SK-N-SH (cell line): Measurements from ENCODE around the gene PHACTR2. TPM values are rescaled to one million over a fixed set of nuclear protein-coding genes. Genes with fewer than 3 reads are reported as not detected.

Source experiments
- CTCF ChIA-PET: fragments of 300-600, 350-600 bp; formaldehyde crosslinking; extraction: SDS; loops from one replicate; lab custom pipeline; 2021; lab: Yijun Ruan, JAX
- POLR2A ChIA-PET: fragments of 350-600 bp; sonication (Branson Sonifier 250); formaldehyde crosslinking; extraction: SDS; loops from one replicate; lab custom pipeline; 2020; ENCODE audit warnings: antibody characterized with exemption, inconsistent platforms; lab: Yijun Ruan, JAX
- DNase-seq: peaks from one replicate; pipeline ENCODE4 v3.0.0; 2012
- H2AFZ ChIP-seq: fragments of 200-600 bp; sonication (generic); 2 replicates; pipeline ENCODE4 v1.8.1; 2016; ENCODE audit warnings: antibody characterized with exemption, mild to moderate bottlenecking, low read depth
- H3F3A ChIP-seq: fragments of 200-600 bp; sonication (generic); replicated peaks from 2 replicates; pipeline ENCODE3; 2016; ENCODE audit warnings: antibody characterized with exemption, mild to moderate bottlenecking; ENCODE audit not compliant: insufficient read depth
- H3K27ac ChIP-seq, 2 experiments: fragments of 200-500 bp in 1 of 2; fragments of 200-600 bp in 1 of 2; sonication (Bioruptor generic) in 1 of 2; sonication (generic), shearing (Covaris generic) in 1 of 2; 2 replicates each; pipeline versions ENCODE4 v1.5.1 to v1.6.1; 2014 to 2016; ENCODE audit warnings: low read depth in 2 of 2, inconsistent platforms in 1 of 2, low read length in 1 of 2, mild to moderate bottlenecking in 1 of 2, mixed read lengths in 1 of 2
- H3K27me3 ChIP-seq: fragments of 200-600 bp; sonication (generic), shearing (Covaris generic); 2 replicates; pipeline ENCODE4 v1.6.1; 2016; ENCODE audit warnings: mixed run types; ENCODE audit not compliant: insufficient read depth
- H3K36me3 ChIP-seq, 2 experiments: fragments of 200-500 bp in 1 of 2; fragments of 200-600 bp in 1 of 2; sonication (Bioruptor generic) in 1 of 2; sonication (generic) in 1 of 2; replicated peaks in 1 of 2; 2 replicates each; pipeline versions ENCODE3 to v1.5.1; 2014 to 2016; ENCODE audit warnings: low read length in 1 of 2, mild to moderate bottlenecking in 1 of 2; ENCODE audit not compliant: insufficient read depth in 2 of 2, control insufficient read depth in 1 of 2
- H3K4me1 ChIP-seq, 2 experiments: fragments of 200-500 bp in 1 of 2; fragments of 200-600 bp in 1 of 2; sonication (Bioruptor generic) in 1 of 2; sonication (generic), shearing (Covaris generic) in 1 of 2; 2 replicates each; pipeline versions ENCODE4 v1.5.1 to v1.6.1; 2014 to 2016; ENCODE audit warnings: low read depth in 1 of 2, low read length in 1 of 2, mixed run types in 1 of 2; ENCODE audit not compliant: insufficient read depth in 2 of 2, control insufficient read depth in 1 of 2
- H3K4me2 ChIP-seq: fragments of 200-600 bp; sonication (generic), shearing (Covaris generic); 2 replicates; pipeline ENCODE4 v1.6.1; 2017; ENCODE audit warnings: mixed run types
- H3K4me3 ChIP-seq, 2 experiments: fragments of 200-500 bp in 1 of 2; fragments of 200-600 bp in 1 of 2; sonication (Bioruptor generic) in 1 of 2; sonication (generic), shearing (Covaris generic) in 1 of 2; 2 replicates each; pipeline versions ENCODE4 v1.5.1 to v1.8.1; 2014 to 2016; ENCODE audit warnings: low read depth in 2 of 2, inconsistent platforms in 1 of 2, low read length in 1 of 2, mild to moderate bottlenecking in 1 of 2, mixed read lengths in 1 of 2, moderate library complexity in 1 of 2
- H3K79me2 ChIP-seq: fragments of 200-600 bp; sonication (generic); 2 replicates; pipeline ENCODE4 v1.8.1; 2017; ENCODE audit warnings: mild to moderate bottlenecking; ENCODE audit not compliant: insufficient read depth
- H3K9ac ChIP-seq: fragments of 200-600 bp; sonication (generic); 2 replicates; pipeline ENCODE4 v1.6.1; 2017; ENCODE audit warnings: mixed run types
- H3K9me2 ChIP-seq: fragments of 200-600 bp; sonication (generic); 2 replicates; pipeline ENCODE4 v1.6.1; 2017; ENCODE audit warnings: mixed run types
- H3K9me3 ChIP-seq: fragments of 200-600 bp; sonication (generic); 2 replicates; pipeline ENCODE4 v1.6.1; 2017; ENCODE audit warnings: mixed run types, mild to moderate bottlenecking, moderate library complexity
- H4K20me1 ChIP-seq: fragments of 200-600 bp; sonication (generic); 2 replicates; pipeline ENCODE4 v1.6.1; 2017; ENCODE audit warnings: mild to moderate bottlenecking, mixed run types; ENCODE audit not compliant: insufficient read depth
- FOSL2 ChIP-seq: IDR thresholded peaks from 2 replicates; pipeline ENCODE4 v1.4.0; 2012; ENCODE audit warnings: low read depth, mild to moderate bottlenecking, moderate library complexity, borderline replicate concordance
- GABPA ChIP-seq: IDR thresholded peaks from 2 replicates; pipeline ENCODE4 v1.4.0; 2012; ENCODE audit warnings: low read depth, mild to moderate bottlenecking
- JUND ChIP-seq: IDR thresholded peaks from 2 replicates; pipeline ENCODE4 v1.4.0; 2012
- NFIC ChIP-seq: IDR thresholded peaks from 2 replicates; pipeline ENCODE4 v1.4.0; 2012; ENCODE audit warnings: borderline replicate concordance
- NRF1 ChIP-seq: IDR thresholded peaks from 2 replicates; pipeline ENCODE4 v1.6.1; 2012; ENCODE audit warnings: low read depth, mild to moderate bottlenecking, low read length
- POLR2AphosphoS5 ChIP-seq: IDR thresholded peaks from 2 replicates; pipeline ENCODE4 v1.6.1; 2012; ENCODE audit warnings: low read depth, low read length
- RAD21 ChIP-seq: IDR thresholded peaks from 2 replicates; pipeline ENCODE4 v1.6.1; 2012; ENCODE audit warnings: mild to moderate bottlenecking, low read length
- RFX5 ChIP-seq: IDR thresholded peaks from 2 replicates; pipeline ENCODE4 v1.6.1; 2012; ENCODE audit warnings: mild to moderate bottlenecking, improper control_type of control experiment, low read length
- RXRA ChIP-seq: IDR thresholded peaks from 2 replicates; pipeline ENCODE4 v1.4.0; 2012; ENCODE audit warnings: low read depth, mild to moderate bottlenecking, borderline replicate concordance
- SMC3 ChIP-seq: IDR thresholded peaks from 2 replicates; pipeline ENCODE4 v1.6.1; 2012; ENCODE audit warnings: low read depth, low read length, improper control_type of control experiment
- TEAD4 ChIP-seq: IDR thresholded peaks from 2 replicates; pipeline ENCODE4 v1.4.0; 2012; ENCODE audit warnings: mild to moderate bottlenecking, borderline replicate concordance; ENCODE audit not compliant: insufficient read depth
- YY1 ChIP-seq: IDR thresholded peaks from 2 replicates; pipeline ENCODE4 v1.4.0; 2012; ENCODE audit warnings: low read depth, mild to moderate bottlenecking
- WGBS: methylation state at CpG from one replicate; pipeline ENCODE4 v1.1.6; 2017; ENCODE audit warnings: low lambda C conversion rate; 5-methylcytosine and 5-hydroxymethylcytosine counted together
- polyA plus RNA-seq, 3 experiments: library from polyadenylated mRNA; depleted of rRNA; stranded (reverse); fragments of >200 nt; gene quantifications; 2 replicates each; pipeline ENCODE4 v1.2.3, GENCODE V29; 2012
- TF ChIP-seq, protein P1 (sequence below): IDR thresholded peaks from 2 replicates; pipeline ENCODE4 v1.4.0; 2012; ENCODE audit warnings: low read depth
- TF ChIP-seq, protein P2 (sequence below): fragments of 200-600 bp; sonication (generic); IDR thresholded peaks from 2 replicates; pipeline ENCODE4 v1.6.1; 2017; ENCODE audit warnings: antibody characterized with exemption, mild to moderate bottlenecking, moderate library complexity
- TF ChIP-seq, protein P3 (sequence below): IDR thresholded peaks from 2 replicates; pipeline ENCODE4 v1.4.0; 2012; ENCODE audit warnings: low read depth, borderline replicate concordance
- TF ChIP-seq, protein P4 (sequence below): IDR thresholded peaks from 2 replicates; pipeline ENCODE4 v1.6.1; 2012; ENCODE audit warnings: mild to moderate bottlenecking, low read depth, low read length, moderate library complexity

The PHACTR2 gene
- polyA plus RNA-seq, 1 of the 3 experiments (the other 2 are of a cell fraction): 5.0 TPM

DNA sequence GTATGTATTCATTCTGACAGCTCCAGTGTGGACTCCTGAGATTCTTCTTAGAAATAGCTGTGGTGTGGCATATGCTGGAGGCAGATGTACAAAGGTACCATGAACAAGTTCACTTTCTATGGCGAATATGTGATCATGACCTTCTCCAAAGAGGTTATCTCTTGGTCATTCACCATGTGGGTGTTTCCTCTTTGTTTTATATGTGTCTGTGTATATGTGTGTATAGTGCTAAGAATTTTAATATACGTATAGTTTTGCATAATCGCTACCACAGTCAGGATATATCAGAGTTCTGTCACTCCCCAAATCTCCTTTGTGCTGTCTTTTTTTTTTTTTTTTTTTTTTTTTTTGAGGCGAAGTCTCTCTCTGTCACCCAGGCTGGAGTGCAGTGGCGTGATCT is 47.1 kb downstream of the PHACTR2 start:
- TF ChIP-seq, protein P1, sequence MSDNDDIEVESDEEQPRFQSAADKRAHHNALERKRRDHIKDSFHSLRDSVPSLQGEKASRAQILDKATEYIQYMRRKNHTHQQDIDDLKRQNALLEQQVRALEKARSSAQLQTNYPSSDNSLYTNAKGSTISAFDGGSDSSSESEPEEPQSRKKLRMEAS: no peak
- no peak for TF ChIP-seq JUND
- TF ChIP-seq GABPA: no peak
- TF ChIP-seq SMC3: no peak
- no peak for TF ChIP-seq NRF1
- TF ChIP-seq, protein P2, sequence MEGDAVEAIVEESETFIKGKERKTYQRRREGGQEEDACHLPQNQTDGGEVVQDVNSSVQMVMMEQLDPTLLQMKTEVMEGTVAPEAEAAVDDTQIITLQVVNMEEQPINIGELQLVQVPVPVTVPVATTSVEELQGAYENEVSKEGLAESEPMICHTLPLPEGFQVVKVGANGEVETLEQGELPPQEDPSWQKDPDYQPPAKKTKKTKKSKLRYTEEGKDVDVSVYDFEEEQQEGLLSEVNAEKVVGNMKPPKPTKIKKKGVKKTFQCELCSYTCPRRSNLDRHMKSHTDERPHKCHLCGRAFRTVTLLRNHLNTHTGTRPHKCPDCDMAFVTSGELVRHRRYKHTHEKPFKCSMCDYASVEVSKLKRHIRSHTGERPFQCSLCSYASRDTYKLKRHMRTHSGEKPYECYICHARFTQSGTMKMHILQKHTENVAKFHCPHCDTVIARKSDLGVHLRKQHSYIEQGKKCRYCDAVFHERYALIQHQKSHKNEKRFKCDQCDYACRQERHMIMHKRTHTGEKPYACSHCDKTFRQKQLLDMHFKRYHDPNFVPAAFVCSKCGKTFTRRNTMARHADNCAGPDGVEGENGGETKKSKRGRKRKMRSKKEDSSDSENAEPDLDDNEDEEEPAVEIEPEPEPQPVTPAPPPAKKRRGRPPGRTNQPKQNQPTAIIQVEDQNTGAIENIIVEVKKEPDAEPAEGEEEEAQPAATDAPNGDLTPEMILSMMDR: no peak
- Histone ChIP-seq H3K9ac (no peak overlapping the region), H3K9me2 (no peaks in the 10 kb centered on the region), H3K4me3 (no peak overlapping the region), H3K36me3 (peaks cover 0 to 10% of the 10 kb centered on the region in 2 experiments), H3F3A (peaks cover 15% of the 10 kb centered on the region), H2AFZ (no peak overlapping the region), H3K9me3 (no peaks in the 10 kb centered on the region), H3K27me3 (no peaks in the 10 kb centered on the region), H4K20me1 (no peaks in the 10 kb centered on the region), H3K4me1 (no peaks in the 10 kb centered on the region), H3K4me2 (no peak overlapping the region), H3K79me2 (no peaks in the 10 kb centered on the region), H3K27ac (no peak overlapping the region)
- no peak for DNase-seq
- ChIA-PET CTCF (no interaction called here), POLR2A (no interaction called here)
- 97% methylated on average over 5 of the region's 5 CpGs for WGBS

DNA sequence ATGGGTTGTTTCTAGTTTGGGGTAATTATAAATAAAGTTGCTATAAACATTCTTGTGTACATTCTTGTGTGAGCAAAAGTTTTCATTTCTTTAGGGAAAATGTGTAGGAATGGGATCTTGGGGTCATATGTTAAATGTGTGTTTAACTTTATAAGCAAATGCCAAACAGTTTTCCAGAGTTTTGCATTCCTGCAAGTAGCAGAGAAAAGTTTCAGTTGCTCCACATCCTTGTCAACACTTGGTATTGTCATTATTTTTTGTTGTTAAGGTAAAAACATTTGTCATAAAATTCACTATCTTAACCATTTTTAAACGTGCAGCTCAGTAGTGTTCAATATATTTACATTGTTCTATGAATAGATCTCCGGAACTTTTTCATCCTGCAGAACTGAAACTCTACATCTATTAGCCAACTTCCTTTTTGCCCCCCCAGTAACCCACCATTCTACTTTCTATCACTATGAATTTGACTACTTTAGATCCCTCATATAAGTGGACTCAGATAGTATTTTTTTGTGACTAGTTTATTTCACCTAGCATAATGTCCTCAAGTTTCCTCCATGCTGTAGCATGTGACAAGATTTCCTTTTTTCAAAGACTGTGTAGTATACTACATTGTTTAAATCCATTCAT is 48.4 kb downstream of the PHACTR2 start:
- H3K4me1 ChIP-seq: no peaks in the 10 kb centered on the region
- no peak for DNase-seq
- 86% methylated on average over 2 of the region's 2 CpGs for WGBS
- no peaks in the 10 kb centered on the region for H3K27me3 ChIP-seq
- no peak overlapping the region for H3K4me2 ChIP-seq
- TF ChIP-seq, protein P1: no peak
- TF ChIP-seq TEAD4: no peak
- no peak for TF ChIP-seq RXRA
- TF ChIP-seq RFX5: no peak
- no peak for TF ChIP-seq POLR2AphosphoS5
- TF ChIP-seq FOSL2: no peak
- TF ChIP-seq, protein P3, sequence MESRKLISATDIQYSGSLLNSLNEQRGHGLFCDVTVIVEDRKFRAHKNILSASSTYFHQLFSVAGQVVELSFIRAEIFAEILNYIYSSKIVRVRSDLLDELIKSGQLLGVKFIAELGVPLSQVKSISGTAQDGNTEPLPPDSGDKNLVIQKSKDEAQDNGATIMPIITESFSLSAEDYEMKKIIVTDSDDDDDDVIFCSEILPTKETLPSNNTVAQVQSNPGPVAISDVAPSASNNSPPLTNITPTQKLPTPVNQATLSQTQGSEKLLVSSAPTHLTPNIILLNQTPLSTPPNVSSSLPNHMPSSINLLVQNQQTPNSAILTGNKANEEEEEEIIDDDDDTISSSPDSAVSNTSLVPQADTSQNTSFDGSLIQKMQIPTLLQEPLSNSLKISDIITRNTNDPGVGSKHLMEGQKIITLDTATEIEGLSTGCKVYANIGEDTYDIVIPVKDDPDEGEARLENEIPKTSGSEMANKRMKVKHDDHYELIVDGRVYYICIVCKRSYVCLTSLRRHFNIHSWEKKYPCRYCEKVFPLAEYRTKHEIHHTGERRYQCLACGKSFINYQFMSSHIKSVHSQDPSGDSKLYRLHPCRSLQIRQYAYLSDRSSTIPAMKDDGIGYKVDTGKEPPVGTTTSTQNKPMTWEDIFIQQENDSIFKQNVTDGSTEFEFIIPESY: no peak
- TF ChIP-seq, protein P4, sequence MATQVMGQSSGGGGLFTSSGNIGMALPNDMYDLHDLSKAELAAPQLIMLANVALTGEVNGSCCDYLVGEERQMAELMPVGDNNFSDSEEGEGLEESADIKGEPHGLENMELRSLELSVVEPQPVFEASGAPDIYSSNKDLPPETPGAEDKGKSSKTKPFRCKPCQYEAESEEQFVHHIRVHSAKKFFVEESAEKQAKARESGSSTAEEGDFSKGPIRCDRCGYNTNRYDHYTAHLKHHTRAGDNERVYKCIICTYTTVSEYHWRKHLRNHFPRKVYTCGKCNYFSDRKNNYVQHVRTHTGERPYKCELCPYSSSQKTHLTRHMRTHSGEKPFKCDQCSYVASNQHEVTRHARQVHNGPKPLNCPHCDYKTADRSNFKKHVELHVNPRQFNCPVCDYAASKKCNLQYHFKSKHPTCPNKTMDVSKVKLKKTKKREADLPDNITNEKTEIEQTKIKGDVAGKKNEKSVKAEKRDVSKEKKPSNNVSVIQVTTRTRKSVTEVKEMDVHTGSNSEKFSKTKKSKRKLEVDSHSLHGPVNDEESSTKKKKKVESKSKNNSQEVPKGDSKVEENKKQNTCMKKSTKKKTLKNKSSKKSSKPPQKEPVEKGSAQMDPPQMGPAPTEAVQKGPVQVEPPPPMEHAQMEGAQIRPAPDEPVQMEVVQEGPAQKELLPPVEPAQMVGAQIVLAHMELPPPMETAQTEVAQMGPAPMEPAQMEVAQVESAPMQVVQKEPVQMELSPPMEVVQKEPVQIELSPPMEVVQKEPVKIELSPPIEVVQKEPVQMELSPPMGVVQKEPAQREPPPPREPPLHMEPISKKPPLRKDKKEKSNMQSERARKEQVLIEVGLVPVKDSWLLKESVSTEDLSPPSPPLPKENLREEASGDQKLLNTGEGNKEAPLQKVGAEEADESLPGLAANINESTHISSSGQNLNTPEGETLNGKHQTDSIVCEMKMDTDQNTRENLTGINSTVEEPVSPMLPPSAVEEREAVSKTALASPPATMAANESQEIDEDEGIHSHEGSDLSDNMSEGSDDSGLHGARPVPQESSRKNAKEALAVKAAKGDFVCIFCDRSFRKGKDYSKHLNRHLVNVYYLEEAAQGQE: no peak
- TF ChIP-seq NFIC: no peak
- no peak for TF ChIP-seq YY1
- TF ChIP-seq RAD21: no peak
- no peak for TF ChIP-seq SMC3
- H3K9ac ChIP-seq: no peak overlapping the region
- peaks cover 12% of the 10 kb centered on the region for H3F3A ChIP-seq
- ChIA-PET CTCF (no interaction called here), POLR2A (interaction anchor here (0.6 kb wide), 1 partner anchor 1458 kb away, joined by 3 read pairs; no protein-coding TSS in a partner anchor)
- H3K36me3 ChIP-seq: peaks cover 0 to 10% of the 10 kb centered on the region in 2 experiments
- H3K9me3 ChIP-seq: no peaks in the 10 kb centered on the region
- H3K79me2 ChIP-seq: no peaks in the 10 kb centered on the region
- H3K9me2 ChIP-seq: no peaks in the 10 kb centered on the region
- H4K20me1 ChIP-seq: no peaks in the 10 kb centered on the region
- H2AFZ ChIP-seq: no peak overlapping the region
- H3K27ac ChIP-seq: no peak overlapping the region
- no peak overlapping the region for H3K4me3 ChIP-seq
